GM10266 (cell line): ENCODE data around the gene BEND6.

ENCODE experiments used
- DNase-seq: peaks from one replicate; pipeline ENCODE4 v3.0.0; 2012; ENCODE audit errors: extremely low spot score
- CTCF ChIP-seq: IDR thresholded peaks from 2 replicates; pipeline ENCODE4 v1.5.1; 2012; ENCODE audit warnings: mild to moderate bottlenecking, low read depth; ENCODE audit not compliant: control insufficient read depth, insufficient read depth; ENCODE audit errors: missing control alignments

The BEND6 gene

DNA sequence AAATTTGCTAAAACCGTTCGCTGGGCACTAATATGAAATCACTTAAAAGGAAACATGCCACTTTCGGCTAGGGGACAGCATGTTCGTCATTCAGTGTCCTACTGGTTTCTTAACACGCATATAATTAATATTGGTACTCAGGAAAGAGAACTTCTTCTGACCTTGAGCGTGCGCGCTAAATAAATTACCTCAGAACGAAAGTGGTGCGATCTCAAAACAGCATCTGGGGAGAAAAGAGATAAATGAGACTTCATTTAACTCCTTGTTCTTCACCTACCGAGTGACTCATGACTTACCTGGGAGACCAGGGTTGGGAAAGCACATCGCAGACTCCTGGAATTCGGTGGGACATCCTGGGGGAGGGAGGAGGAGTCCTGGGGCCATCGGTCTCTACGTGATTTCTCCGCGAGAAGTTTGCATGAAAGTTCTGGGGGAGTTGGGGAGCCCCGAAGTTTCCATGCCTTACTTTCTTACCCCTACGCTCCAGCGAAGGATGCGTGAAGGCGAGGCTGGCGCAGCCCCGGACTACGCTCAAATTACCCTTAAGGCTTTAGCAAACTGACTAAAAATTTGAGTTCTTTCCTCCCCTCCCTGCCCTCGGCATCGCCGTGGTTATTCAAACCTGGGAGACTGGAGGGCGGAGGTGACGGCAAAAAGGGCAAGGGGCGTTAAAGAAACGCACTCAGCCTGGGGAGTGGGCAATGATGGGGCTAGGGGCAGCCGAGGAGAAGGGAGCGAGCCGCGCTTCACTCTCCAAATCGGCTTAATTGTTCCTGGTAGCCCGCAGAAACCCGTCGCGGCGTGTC is 1.1 kb upstream of the BEND6 start:
- DNase-seq = peak; percentile 42
- no peak for TF ChIP-seq CTCF

DNA sequence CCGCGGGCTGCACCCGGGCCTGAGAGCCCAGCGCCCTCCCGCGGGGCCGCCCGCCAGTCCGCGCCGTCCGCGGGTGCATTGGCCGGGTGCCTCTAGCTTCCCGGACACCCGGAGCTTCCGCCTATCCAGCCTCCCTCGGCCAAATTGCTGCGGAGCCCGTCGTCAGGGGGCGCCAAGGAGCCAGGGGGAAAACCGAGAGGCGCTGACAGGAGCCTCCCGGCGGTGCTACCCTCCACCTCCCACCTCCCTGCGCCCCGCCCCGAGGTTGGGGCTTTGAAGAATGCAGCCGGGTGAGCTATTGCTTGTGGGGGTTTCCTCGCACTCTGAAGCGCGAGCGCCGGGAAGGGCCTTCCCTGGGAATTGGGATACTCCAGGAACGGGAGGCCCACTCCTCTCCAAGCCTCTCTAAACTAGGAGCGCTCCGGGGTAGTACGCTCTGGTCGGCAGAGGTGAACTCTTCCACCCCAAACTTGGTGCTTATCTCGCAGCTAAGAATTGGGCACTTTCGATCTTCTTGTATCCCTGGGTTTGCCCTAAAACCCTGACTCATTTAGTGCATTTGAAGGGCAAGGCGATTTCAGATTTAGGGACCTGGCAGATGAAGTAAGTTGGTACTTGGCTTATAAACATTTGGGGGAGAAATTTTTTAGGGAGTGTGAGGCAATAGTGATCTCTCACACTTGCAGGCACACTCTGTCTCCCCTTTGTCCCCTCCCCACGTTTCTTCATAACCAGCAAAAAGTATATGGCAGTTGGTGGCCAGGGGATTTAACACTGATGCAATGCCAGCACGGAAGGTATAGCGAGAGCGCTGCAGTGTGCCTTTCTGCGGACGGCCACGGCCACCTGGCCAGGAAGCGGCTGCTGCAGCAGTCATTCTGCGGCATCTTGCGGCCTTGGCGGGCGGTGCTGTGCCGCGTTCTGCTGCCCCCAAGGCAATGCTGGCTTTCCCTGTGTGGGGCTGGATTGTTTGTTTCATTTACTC is 556 bp downstream of the BEND6 start:
- TF ChIP-seq CTCF = peak; percentile 90
- peak; percentile 82 for DNase-seq

GRCh38 chr6:56956491-56956890 is 1.6 kb downstream of the BEND6 start:
- no peak for TF ChIP-seq CTCF
- no peak for DNase-seq

DNA sequence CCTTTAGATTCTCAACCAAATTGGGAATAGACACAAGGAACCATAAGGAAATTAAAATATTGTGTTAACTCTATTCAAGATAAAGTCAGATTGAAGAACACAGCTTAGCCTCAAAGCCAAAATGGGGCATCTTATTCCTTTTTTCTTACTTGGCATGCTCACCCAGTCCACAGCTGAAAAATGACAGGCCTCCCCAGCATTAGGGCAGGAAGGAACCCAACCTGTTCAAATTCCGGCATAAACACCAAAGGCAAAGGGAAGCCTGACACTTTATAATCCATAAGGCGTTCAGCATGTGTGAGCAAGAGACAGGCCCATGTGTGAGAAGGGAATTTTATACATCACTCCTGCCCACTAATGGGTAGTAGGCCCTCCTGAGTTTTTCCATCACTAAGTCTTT is 2.9 kb downstream of the BEND6 start:
- no peak for DNase-seq
- TF ChIP-seq CTCF = no peak

DNA sequence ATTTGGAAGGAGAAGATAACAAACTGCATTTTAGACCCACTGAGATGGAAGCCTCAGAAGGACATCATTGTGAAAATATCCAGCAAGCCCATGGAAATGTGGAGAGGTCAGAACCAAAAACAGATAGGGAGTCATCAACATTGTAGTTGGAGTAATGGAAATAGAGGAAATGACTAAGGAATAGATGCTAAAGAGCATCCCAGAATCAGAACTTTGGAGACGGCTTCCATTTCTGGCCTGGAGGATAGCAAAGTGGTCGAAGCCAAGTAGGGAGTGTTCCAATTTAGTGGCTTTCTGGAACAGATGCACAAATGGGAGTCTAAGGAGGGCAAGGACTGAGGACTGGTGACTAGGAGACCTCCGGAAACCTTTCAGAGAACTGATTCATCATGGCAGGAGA is 3.6 kb downstream of the BEND6 start:
- TF ChIP-seq CTCF = no peak
- DNase-seq = no peak

GRCh38 chr6:56959094-56959493 is 4.2 kb downstream of the BEND6 start:
- no peak for TF ChIP-seq CTCF
- no peak for DNase-seq
